Body of pancreas (tissue), 4 donors: ENCODE measurements around the gene GNAO1. TPM values are rescaled to one million over a fixed set of nuclear protein-coding genes. Genes with fewer than 3 reads are reported as not detected.
A peak's percentile ranks its signal among the peaks of the same experiment; 100 is the strongest.

Experiments used
- ATAC-seq: fragments of 150-250 bp; one replicate; pipeline ENCODE4 v1.9.1; 2016
- DNase-seq, 4 donors: peaks; one replicate each; pipeline ENCODE4 v3.0.0-alpha.2; 2019
- H3K27ac ChIP-seq, 4 donors: fragments of 200-600 bp; sonication (generic); 1 replicate in 3 of 4; 2 replicates in 1 of 4; pipeline versions ENCODE4 v1.5.1 to v1.6.1; 2016 to 2019; ENCODE audit warnings: mild to moderate bottlenecking in 1 of 4, mixed read lengths in 1 of 4, moderate library complexity in 1 of 4
- H3K27me3 ChIP-seq, 2 donors: fragments of 200-600 bp; sonication (generic); one replicate each; pipeline ENCODE4 v1.6.0; 2016; ENCODE audit warnings: mild to moderate bottlenecking in 1 of 2
- H3K36me3 ChIP-seq, 2 donors: fragments of 200-600 bp; sonication (generic); replicated peaks in 1 of 2; 2 replicates each; pipeline ENCODE4 v1.5.1; 2016; ENCODE audit warnings: low read depth in 2 of 2; ENCODE audit not compliant: insufficient read depth in 1 of 2
- H3K4me1 ChIP-seq: fragments of 200-600 bp; sonication (generic); one replicate; pipeline ENCODE4 v1.6.0; 2016
- H3K4me3 ChIP-seq, 2 donors: fragments of 200-600 bp; sonication (generic); 1 replicate in 1 of 2; 2 replicates in 1 of 2; pipeline ENCODE4 v1.5.1; 2016 to 2019
- H3K9me3 ChIP-seq, 3 donors: fragments of 200-600 bp; sonication (generic); 1 replicate in 2 of 3; 2 replicates in 1 of 3; pipeline ENCODE4 v1.5.1; 2016
- POLR2A ChIP-seq, 3 donors: fragments of 450-650 bp; IDR thresholded peaks; one replicate each; pipeline ENCODE4 v1.6.1; 2016; ENCODE audit warnings: antibody characterized with exemption in 3 of 3, mild to moderate bottlenecking in 2 of 3
- WGBS, 2 donors: methylation state at CpG; one replicate each; pipeline ENCODE4 v1.1.5; 2017; 5-methylcytosine and 5-hydroxymethylcytosine counted together
- intact Hi-C: fragments of 100-400 bp; cut with DNase I; formaldehyde crosslinking; loops from one replicate; pipeline ENCODE4 v1.15.1; 2023
- total RNA-seq, 2 donors: library from RNA; depleted of rRNA; stranded (reverse); fragments of >200 nt; gene quantifications; one replicate each; pipeline ENCODE4 v1.1.0, GENCODE V29; 2016
- TF ChIP-seq, protein P1 (sequence below), 7 experiments: fragments of 450-650 bp in 4 of 7; fragments of 200-600 bp in 3 of 7; sonication (generic) in 3 of 7; IDR thresholded peaks; one replicate each; pipeline ENCODE4 v1.5.1; 2016 to 2019; ENCODE audit warnings: antibody characterized with exemption in 7 of 7

The GNAO1 gene
- total RNA-seq, 2 donors from 2014 or later = 1.6 to 3.0 TPM

DNA sequence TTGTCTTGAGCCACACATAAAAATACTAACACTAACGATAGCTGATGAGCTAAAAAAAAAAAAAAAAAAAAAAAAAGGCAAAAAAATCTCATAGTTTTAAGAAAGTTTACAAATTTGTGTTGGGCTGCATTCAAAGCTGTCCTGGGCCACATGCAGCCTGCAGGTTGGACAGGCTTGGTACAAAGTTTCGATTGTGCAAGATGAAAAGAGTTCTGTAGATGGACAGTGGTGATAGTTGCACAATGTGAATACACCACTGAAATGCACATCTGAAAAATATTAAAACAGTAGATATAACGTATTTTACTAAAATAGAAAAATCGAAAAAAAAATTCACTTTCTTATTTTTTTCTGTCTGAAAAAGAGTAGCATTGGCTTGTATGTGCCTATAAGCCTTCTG is 191.2 kb downstream of the GNAO1 start:
- peak overlapping the region in 1 of 4 donors; percentile 29 for H3K27ac ChIP-seq
- 86 to 88% methylated on average over 4 of the region's 4 CpGs for WGBS, 2 donors
- H3K27me3 ChIP-seq = no peaks in the 10 kb centered on the region
- H3K4me1 ChIP-seq = peaks cover 4% of the 10 kb centered on the region
- peaks cover 0 to 9% of the 10 kb centered on the region in 2 donors for H3K36me3 ChIP-seq
- no peak for ATAC-seq
- peaks cover 0 to 13% (median 0%) of the 10 kb centered on the region in 3 donors for H3K9me3 ChIP-seq
- no peak for DNase-seq
- H3K4me3 ChIP-seq = no peak overlapping the region
- intact Hi-C loops = no loop called here
- TF ChIP-seq POLR2A (IDR thresholded peaks at IDR 0.05) = no peak
- TF ChIP-seq, protein P1, sequence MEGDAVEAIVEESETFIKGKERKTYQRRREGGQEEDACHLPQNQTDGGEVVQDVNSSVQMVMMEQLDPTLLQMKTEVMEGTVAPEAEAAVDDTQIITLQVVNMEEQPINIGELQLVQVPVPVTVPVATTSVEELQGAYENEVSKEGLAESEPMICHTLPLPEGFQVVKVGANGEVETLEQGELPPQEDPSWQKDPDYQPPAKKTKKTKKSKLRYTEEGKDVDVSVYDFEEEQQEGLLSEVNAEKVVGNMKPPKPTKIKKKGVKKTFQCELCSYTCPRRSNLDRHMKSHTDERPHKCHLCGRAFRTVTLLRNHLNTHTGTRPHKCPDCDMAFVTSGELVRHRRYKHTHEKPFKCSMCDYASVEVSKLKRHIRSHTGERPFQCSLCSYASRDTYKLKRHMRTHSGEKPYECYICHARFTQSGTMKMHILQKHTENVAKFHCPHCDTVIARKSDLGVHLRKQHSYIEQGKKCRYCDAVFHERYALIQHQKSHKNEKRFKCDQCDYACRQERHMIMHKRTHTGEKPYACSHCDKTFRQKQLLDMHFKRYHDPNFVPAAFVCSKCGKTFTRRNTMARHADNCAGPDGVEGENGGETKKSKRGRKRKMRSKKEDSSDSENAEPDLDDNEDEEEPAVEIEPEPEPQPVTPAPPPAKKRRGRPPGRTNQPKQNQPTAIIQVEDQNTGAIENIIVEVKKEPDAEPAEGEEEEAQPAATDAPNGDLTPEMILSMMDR (IDR thresholded peaks at IDR 0.05) = no peak

DNA sequence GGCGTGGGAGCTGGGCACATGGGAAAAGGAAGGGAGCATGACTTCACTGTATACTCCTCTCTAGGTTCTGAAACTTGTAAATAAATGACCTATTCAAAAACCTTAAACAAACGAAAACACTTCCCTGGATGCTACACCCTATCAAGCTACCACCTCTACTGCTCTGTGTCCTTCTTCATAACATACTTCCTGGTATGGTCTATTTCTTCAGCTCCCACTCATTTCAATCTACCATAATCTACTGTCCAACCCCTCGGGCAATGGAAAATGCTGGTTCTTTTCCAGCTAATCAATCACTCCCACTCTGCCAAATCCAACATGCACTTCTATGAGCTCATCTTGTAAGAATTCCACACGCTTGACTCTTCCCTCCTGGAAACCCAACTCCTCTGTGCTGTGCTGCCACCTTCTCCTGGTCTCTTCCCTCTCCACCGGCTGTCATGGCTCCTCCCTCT is 191.6 kb downstream of the GNAO1 start:
- ATAC-seq = peak; percentile 68
- H3K36me3 ChIP-seq = peaks cover 0 to 11% of the 10 kb centered on the region in 2 donors
- 62 to 66% methylated on average over 5 of the region's 5 CpGs for WGBS, 2 donors
- H3K27ac ChIP-seq = peak overlapping the region; percentile 16 to 61 (median 32)
- intact Hi-C loops = no loop called here
- H3K9me3 ChIP-seq = peaks cover 0 to 13% (median 0%) of the 10 kb centered on the region in 3 donors
- H3K27me3 ChIP-seq = no peaks in the 10 kb centered on the region
- no peak overlapping the region for H3K4me3 ChIP-seq
- TF ChIP-seq, protein P1 (IDR thresholded peaks at IDR 0.05) = no peak
- TF ChIP-seq POLR2A (IDR thresholded peaks at IDR 0.05) = no peak
- peaks cover 4% of the 10 kb centered on the region for H3K4me1 ChIP-seq
- DNase-seq = peak in 1 of 4 donors; percentile 10

DNA sequence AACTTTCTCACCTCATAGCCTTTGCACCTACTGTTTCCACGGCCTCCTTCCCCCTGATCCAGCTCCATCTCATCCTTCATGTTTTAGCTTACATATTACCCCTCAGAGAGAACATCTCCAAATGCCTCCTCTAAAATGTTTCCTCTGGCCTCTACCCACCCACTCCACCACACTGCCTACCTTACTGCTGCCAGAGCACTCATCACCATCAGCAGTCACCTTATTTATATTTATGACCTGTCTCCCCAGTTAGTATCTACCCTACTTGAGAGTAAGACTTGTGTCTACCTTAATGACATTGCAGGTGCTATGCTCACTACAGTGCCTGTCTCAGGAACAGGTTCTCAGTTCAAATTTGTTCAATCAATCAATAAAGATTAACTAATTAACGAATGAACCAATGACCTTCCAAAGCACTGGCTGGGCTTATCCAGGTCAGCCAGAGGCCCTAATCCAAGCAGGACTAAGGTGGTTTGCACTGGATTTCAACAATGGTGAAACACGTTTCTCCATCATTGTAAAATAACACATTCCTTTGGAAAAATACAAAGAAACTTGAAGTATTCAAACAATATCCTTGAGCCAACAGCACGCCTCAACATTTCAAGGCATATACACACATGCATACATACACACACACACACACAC is 192.9 kb downstream of the GNAO1 start:
- Histone ChIP-seq H3K4me3 (no peak overlapping the region), H3K36me3 (peaks cover 0 to 20% of the 10 kb centered on the region in 2 donors), H3K4me1 (peaks cover 4% of the 10 kb centered on the region), H3K27ac (peak overlapping the region in 2 of 4 donors; percentile 36 to 61), H3K9me3 (peaks cover 0 to 13% (median 0%) of the 10 kb centered on the region in 3 donors), H3K27me3 (no peaks in the 10 kb centered on the region)
- intact Hi-C loops = no loop called here
- 68 to 73% methylated on average over 4 of the region's 4 CpGs for WGBS, 2 donors
- DNase-seq = no peak
- no peak for ATAC-seq
- no peak for TF ChIP-seq POLR2A (IDR thresholded peaks at IDR 0.05)
- TF ChIP-seq, protein P1 (IDR thresholded peaks at IDR 0.05) = no peak

DNA sequence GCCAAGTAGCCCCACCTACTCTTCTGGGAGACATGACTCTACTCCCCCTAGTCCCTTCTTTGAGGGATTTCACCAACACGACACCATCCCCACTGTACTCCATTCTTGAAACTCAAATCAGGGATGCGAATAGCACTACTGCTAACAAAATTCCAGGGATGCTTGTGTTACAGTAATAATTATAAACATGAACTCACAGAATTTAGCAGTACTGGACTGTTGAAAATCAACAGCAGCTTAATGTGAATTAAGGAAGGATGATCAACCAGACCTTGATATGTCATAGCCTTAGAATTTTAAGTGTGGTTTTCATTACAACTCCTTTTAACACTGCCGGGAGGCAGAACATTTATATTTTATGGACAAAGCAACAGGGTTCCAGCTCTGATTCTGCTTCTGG is 196.1 kb downstream of the GNAO1 start:
- intact Hi-C loops = no loop called here
- Histone ChIP-seq H3K27me3 (no peaks in the 10 kb centered on the region), H3K4me1 (peaks cover 4% of the 10 kb centered on the region), H3K36me3 (peaks cover 0 to 22% of the 10 kb centered on the region in 2 donors), H3K9me3 (no peaks in the 10 kb centered on the region), H3K27ac (no peak overlapping the region), H3K4me3 (no peak overlapping the region)
- ATAC-seq (no peak), DNase-seq (no peak)
- TF ChIP-seq POLR2A (IDR thresholded peaks at IDR 0.05) = no peak
- TF ChIP-seq, protein P1 (IDR thresholded peaks at IDR 0.05) = no peak
- 94 to 98% methylated on average over 3 of the region's 3 CpGs for WGBS, 2 donors

DNA sequence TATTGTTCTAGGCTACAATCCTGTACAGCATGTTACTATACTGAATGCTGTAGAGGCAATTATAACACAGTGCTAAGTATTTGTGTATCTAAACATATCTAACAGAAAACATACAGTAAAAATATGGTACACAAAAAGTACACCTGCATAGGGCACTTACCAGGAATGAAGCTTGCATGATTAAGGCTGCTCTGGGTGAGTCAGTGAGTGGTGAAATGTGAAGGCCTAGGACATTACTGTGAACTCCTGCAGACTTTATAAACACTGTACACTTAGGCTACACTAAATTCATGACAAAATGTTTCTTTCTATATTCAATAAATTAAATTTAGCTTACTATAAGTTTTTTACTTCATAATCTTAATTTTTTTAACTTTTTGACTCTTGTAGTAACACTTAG is 196.9 kb downstream of the GNAO1 start:
- Histone ChIP-seq H3K4me1 (peaks cover 3% of the 10 kb centered on the region), H3K36me3 (peaks cover 0 to 22% of the 10 kb centered on the region in 2 donors), H3K4me3 (no peak overlapping the region), H3K27ac (no peak overlapping the region), H3K9me3 (no peaks in the 10 kb centered on the region), H3K27me3 (no peaks in the 10 kb centered on the region)
- ATAC-seq = no peak
- intact Hi-C loops = no loop called here
- TF ChIP-seq, protein P1 (IDR thresholded peaks at IDR 0.05) = no peak
- no peak for TF ChIP-seq POLR2A (IDR thresholded peaks at IDR 0.05)
- no peak for DNase-seq
